ENCODE measurements around the gene NT5DC1.

DNA sequence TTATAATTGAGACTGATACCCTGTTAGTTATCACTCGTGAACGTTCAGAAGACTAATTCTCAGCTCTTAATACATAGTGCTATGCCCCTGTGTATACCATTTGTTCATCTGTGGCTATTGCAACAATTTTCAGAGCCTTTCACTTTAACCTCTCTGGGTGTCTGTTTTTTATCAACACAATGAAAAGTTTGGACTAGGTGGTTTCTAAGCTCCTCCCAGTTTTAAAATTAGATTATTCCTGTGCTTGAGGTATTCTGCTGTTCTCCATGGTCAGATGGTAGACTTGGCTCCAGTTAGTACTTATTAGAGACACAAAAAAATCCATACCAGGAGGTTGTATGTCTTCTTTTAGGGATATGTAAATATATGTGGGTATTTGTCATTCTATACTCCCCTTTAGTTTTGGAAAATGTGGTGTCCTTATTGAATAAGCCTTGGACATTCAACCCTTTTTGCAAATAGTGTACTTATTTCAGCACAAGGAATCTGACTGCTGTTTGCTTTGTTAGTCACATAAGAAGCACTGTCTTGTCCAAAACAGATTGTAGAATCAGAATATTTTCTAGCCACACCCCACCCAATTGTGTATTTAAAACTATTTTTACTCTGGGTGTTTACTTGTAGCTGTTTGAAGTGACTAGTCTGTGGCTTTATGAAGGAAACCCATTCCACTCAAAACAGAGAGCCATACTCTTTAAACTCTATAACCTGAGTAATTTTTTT lies 27.3 kb downstream of the NT5DC1 start:
- TF ChIP-seq EP300 (IDR thresholded peaks at IDR 0.05) (no peak), POLR2A (IDR thresholded peaks at IDR 0.05) (no peak)
- TF ChIP-seq, protein P1, sequence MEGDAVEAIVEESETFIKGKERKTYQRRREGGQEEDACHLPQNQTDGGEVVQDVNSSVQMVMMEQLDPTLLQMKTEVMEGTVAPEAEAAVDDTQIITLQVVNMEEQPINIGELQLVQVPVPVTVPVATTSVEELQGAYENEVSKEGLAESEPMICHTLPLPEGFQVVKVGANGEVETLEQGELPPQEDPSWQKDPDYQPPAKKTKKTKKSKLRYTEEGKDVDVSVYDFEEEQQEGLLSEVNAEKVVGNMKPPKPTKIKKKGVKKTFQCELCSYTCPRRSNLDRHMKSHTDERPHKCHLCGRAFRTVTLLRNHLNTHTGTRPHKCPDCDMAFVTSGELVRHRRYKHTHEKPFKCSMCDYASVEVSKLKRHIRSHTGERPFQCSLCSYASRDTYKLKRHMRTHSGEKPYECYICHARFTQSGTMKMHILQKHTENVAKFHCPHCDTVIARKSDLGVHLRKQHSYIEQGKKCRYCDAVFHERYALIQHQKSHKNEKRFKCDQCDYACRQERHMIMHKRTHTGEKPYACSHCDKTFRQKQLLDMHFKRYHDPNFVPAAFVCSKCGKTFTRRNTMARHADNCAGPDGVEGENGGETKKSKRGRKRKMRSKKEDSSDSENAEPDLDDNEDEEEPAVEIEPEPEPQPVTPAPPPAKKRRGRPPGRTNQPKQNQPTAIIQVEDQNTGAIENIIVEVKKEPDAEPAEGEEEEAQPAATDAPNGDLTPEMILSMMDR (IDR thresholded peaks at IDR 0.05) = no peak
